T-helper 9 cell (primary cell): Measurements from ENCODE around the gene EIF3B.
"Not testable (repeated sequence)": the region's sequence is repeated elsewhere in the genome, so short reads cannot be mapped to it uniquely, and the experiment has no call there.

Experiments
- DNase-seq: peaks from one replicate; pipeline ENCODE4 v3.0.0-alpha.2; 2020

Gene EIF3B

GRCh38 chr7:2379161-2379560 is 24.5 kb downstream of the EIF3B start:
- no peak for DNase-seq

DNA sequence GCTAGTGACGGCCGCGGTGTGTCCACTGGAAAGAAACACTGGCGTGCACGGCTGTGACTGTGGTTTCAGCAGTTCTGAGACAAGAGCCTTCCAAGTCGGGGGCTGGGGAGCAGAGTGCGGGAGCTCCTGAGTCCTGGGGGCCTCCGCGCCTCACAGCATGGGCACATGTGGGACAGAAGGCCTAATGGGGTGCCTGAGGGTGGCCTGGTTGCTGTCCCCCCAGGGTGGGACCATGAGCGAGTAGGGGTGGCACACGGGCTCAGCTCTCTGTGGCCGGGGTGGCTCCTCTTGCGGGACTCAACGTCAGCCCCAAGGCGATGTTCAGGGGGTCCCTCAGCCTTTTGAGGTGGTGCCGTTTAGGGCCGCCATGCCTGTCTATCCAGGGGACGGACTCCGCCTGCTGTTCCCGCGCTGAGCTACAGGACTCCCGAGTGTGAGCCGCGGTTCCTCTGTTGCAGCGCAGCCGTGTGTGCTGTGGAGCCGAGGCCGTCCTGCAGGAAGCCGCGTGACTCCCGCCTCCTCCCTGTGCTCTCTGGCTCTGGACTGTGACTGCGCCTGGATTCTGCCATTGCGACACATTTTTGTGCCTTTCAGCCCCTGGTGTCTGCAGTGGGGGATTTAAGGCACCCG is 25.3 kb downstream of the EIF3B start:
- DNase-seq, result no peak

GRCh38 chr7:2380461-2380860 is 25.8 kb downstream of the EIF3B start:
- DNase-seq, result no peak

DNA sequence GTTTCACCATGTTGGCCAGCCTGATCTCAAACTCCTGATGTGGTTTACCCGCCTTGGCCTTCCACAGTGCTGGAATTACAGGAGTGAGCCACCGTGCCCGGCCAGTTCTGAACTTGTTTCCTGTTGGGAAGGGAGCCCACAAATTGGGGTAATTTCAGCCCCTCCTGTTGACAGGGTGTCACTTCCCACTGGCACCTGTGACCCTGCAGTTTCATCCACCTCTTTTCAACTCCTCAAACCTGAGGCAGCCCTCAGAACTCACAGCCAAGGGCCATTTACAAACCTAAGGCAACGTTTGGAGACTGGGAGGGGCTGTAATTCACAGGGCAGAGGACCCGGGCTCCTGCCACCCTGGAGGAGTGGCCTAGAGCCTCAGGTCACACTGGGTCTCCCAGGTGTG is 26.6 kb downstream of the EIF3B start:
- DNase-seq, result no peak

- DNase-seq, result no peak
These were observed 27.4 kb downstream of the EIF3B start for GRCh38 chr7:2381881-2382509.

DNA sequence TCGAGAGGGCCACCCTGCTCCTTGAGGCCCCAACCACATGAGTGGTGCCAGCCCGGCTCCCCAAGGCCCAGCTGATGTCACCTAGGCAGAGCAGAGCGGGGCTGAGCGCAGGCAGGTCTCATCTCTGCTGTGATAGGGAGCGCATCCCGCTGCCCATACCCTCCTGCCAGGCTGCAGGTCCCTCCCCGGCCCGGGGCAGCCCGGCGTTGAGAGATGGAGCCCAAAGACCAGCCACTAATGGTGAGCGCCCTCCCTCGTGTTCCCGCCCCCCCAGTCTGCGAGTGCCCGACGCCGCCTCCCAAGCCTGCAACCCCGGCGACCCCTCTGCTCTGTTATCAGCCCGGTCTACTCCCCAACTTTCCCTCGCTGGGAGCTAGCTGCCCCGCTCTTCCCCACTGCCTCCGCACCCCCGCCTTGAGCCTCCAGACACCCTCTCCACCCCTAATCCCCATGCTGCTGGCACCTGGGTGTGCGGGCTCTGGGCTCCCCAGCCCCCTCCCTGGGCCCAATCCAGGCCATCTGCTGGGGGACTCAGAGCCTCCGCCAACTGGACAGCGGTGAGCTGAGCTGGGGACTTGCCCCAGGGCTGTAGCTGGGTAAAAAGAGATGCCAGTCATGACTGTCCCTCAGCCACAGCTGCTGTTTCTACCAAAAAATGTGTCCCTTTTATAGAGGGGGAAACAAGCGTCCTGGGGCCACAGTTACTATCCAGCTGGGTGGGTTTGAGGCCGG is 29.1 kb downstream of the EIF3B start:
- no peak for DNase-seq

DNA sequence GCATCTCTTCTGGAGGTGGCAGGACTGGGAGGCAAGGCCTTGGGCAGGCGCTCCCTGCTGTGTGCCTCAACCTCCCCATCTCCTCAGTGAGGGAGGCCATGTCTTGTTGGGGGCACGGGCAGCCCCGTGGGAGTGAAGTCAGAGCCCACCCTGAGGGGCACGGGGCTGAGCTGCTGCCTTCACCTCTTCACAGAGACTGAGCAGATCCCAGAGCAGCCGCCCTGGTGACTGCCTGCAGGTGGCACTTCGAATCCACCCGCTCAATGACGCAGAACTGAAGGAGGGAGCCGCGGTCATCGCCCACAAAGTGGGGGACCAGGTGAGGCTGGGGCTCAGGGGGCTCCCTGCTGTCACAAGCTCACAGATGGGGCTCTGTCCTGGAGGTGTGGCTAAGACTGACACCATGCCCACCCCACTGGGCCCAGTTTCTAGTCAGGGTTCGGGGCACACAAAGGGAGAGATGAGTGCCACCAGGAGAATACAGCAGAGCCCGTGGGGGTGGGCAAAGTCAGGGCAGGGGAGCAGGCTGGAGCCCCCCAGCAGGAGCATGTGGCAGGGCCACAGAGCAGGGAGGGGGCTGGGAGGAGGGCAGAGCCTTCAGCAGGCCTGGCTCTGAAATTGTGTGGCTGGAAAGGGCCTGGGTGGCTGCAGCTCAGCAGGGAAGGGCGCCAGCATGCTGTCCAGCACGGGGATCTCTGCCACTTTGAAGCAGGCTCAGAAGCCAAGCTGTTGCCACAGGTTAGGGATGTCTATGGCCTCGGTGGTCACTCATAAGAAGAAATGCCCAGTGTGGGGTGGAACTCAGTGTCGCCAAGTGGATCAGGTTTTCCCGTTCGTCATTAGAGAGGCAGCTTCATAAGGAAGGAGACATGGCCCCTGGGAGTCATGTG is 30.0 kb downstream of the EIF3B start:
- no peak for DNase-seq

DNA sequence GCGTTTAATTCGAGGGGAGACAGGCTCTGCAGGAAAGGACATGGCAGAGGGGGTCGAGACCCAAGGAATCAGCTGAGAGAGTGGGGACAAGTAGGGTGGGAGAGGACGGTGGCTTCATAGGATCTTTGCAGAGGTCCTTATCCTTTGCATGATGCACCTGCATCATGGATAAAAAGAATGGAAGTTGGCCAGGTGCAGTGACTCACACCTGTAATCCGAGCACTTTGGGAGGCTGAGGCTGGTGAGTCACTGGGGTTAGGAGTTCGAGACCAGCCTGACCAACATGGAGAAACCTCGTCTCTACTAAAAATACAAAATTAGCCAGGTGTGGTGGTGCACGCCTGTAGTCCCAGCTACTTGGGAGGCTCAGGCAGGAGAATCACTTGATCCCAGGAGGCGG is 31.5 kb downstream of the EIF3B start:
- not testable (repeated sequence) for DNase-seq

GRCh38 chr7:2386964-2387669 is 32.5 kb downstream of the EIF3B start:
- no peak for DNase-seq

GRCh38 chr7:2387897-2388636 is 33.4 kb downstream of the EIF3B start:
- no peak for DNase-seq

DNA sequence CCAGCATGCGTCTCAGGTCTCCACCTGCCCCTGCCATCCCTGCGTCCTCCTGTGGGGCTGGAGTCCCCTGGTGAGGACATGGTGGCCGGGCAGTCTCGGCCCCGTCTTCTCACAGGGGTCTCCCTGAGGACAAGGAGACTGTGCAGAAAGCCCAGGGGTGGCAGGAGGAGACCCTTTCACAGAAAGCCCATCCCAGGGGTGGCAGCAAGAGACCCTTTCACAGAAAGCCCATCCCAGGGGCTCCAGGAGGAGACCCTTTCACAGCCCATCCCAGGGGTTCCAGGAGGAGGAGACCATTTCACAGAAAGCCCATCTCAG is 34.0 kb downstream of the EIF3B start:
- DNase-seq, result no peak

DNA sequence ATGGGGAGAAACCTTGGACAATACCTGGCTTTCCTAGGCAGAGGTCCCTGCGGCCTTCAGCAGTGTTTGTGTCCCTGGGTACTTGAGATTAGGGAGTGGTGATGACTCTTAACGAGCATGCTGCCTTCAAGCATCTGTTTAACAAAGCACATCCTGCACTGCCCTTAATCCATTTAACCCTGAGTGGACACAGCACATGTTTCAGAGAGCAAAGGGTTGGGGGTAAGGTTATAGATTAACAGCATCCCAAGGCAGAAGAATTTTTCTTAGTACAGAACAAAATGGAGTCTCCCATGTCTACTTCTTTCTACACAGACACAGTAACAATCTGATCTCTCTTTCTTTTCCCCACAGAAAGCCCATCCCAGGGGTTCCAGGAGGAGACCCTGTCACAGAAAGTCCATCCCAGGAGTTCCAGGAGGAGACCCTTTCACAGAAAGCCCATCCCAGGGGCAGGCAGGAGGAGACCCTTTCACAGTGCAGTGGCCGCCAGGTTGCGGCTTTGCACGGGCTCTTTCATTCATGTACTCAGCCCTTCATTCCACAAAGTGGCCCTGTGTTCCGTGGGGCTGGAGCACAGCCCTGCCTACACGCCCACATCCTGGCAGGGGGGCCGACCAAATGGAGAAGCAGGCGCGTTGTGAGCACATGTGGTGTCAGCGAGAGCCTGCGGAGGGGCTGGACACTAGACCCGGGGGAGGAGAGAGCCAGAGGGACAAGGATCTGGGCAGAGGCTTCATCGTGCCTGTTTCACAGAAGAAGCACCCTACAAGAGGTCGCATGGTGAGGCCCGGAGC is 35.6 kb downstream of the EIF3B start:
- not testable (repeated sequence) for DNase-seq

GRCh38 chr7:2393706-2394105 is 39.1 kb downstream of the EIF3B start:
- DNase-seq, result no peak

GRCh38 chr7:2394566-2395082 is 40.0 kb downstream of the EIF3B start:
- DNase-seq, result no peak

DNA sequence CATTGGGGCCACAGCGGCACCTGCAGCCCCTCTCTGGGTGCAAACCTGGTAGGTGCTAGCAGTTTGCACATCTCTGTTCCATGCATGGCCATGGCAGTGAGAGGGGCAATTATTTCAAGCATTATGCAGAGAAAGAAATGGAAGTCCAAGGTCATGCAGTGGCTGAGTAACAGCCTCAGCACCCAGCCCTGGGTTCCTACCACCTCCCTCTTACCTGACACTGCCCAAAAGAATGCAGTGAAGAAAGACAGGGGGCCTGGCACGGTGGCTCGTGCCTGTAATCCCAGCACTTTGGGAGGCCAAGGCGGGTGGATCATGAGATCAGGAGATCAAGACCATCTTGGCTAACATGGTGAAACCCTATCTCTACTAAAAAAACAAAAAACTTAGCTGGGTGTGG is 43.9 kb downstream of the EIF3B start:
- no peak for DNase-seq

GRCh38 chr7:2399848-2400587 is 45.4 kb downstream of the EIF3B start:
- DNase-seq, result no peak

DNA sequence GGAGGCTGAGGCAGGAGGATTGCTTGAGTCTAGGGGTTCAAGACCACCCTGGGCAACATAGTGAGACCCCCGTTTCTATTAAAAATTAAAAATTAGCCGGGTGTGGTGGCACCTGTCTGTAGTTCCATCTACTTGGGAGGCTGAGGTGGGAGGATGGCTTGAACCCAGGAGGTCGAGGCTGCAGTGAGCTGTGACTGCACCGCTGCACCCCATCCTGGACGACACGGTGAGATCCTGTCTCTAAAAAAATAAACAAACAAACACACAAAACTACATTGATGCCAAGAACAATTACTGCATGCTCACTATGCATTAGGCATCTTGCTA is 48.0 kb downstream of the EIF3B start:
- no peak for DNase-seq

DNA sequence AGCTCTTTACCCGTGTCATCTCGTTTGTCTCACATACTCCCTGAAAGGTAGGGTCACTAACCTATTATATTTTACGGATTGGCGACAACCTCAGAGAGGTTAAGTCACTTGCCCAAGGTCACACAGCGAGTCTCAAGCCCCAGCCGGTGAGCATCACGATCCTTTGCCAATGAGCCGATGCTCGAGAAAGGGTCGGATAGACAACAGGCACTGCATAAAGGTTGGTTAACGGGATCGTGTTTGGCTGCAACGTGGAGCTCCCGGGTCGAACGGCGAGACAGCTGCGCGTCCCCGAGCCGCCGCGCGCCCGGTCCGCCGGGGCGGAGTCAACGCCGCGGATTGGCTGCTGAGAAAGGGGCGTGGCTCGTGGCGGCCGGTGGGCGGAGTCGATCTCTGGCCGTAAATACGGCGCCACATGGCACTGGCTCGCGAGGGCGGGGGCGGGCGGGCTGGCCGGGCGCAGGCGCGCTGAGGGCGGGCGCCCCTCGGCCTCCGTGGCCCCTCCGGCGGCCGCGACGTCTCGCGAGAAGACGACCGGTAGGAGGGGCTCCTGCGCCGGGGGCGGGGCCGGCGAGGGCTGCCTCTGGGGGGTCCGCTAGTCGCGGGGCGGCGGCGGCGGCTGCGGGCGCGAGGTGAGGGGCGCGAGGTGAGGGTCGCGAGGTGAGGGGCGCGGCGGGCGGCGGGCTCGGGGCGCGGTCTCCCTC is 48.5 kb downstream of the EIF3B start, which contains the start of gene CHST12:
TSS of gene CHST12 (plus strand) at position 598 of the 704 bp plus-strand sequence. CDS start 29,029 bp downstream, outside the sequence.
- peak; percentile 91 for DNase-seq
